Body of pancreas (tissue), 4 donors: Measurements from ENCODE around the gene DYRK1A. TPM values are rescaled to one million over a fixed set of nuclear protein-coding genes. Genes with fewer than 3 reads are reported as not detected.

Source experiments
- ATAC-seq: fragments of 150-250 bp; one replicate; pipeline ENCODE4 v1.9.1; 2016
- DNase-seq, 4 donors: peaks; one replicate each; pipeline ENCODE4 v3.0.0-alpha.2; 2019
- H3K27ac ChIP-seq, 4 donors: fragments of 200-600 bp; sonication (generic); 1 replicate in 3 of 4; 2 replicates in 1 of 4; pipeline versions ENCODE4 v1.5.1 to v1.6.1; 2016 to 2019; ENCODE audit warnings: mild to moderate bottlenecking in 1 of 4, mixed read lengths in 1 of 4, moderate library complexity in 1 of 4
- H3K27me3 ChIP-seq, 2 donors: fragments of 200-600 bp; sonication (generic); one replicate each; pipeline ENCODE4 v1.6.0; 2016; ENCODE audit warnings: mild to moderate bottlenecking in 1 of 2
- H3K36me3 ChIP-seq, 2 donors: fragments of 200-600 bp; sonication (generic); replicated peaks in 1 of 2; 2 replicates each; pipeline ENCODE4 v1.5.1; 2016; ENCODE audit warnings: low read depth in 2 of 2; ENCODE audit not compliant: insufficient read depth in 1 of 2
- H3K4me1 ChIP-seq: fragments of 200-600 bp; sonication (generic); one replicate; pipeline ENCODE4 v1.6.0; 2016
- H3K4me3 ChIP-seq, 2 donors: fragments of 200-600 bp; sonication (generic); 1 replicate in 1 of 2; 2 replicates in 1 of 2; pipeline ENCODE4 v1.5.1; 2016 to 2019
- H3K9me3 ChIP-seq, 3 donors: fragments of 200-600 bp; sonication (generic); 1 replicate in 2 of 3; 2 replicates in 1 of 3; pipeline ENCODE4 v1.5.1; 2016
- POLR2A ChIP-seq, 3 donors: fragments of 450-650 bp; IDR thresholded peaks; one replicate each; pipeline ENCODE4 v1.6.1; 2016; ENCODE audit warnings: antibody characterized with exemption in 3 of 3, mild to moderate bottlenecking in 2 of 3
- WGBS, 2 donors: methylation state at CpG; one replicate each; pipeline ENCODE4 v1.1.5; 2017; 5-methylcytosine and 5-hydroxymethylcytosine counted together
- intact Hi-C: fragments of 100-400 bp; cut with DNase I; formaldehyde crosslinking; loops from one replicate; pipeline ENCODE4 v1.15.1; 2023
- total RNA-seq, 2 donors: library from RNA; depleted of rRNA; stranded (reverse); fragments of >200 nt; gene quantifications; one replicate each; pipeline ENCODE4 v1.1.0, GENCODE V29; 2016
- TF ChIP-seq, protein P1 (sequence below), 7 experiments: fragments of 450-650 bp in 4 of 7; fragments of 200-600 bp in 3 of 7; sonication (generic) in 3 of 7; IDR thresholded peaks; one replicate each; pipeline ENCODE4 v1.5.1; 2016 to 2019; ENCODE audit warnings: antibody characterized with exemption in 7 of 7

Gene DYRK1A
- total RNA-seq, 2 donors from 2014 or later = 42.5 to 44.1 TPM

DNA sequence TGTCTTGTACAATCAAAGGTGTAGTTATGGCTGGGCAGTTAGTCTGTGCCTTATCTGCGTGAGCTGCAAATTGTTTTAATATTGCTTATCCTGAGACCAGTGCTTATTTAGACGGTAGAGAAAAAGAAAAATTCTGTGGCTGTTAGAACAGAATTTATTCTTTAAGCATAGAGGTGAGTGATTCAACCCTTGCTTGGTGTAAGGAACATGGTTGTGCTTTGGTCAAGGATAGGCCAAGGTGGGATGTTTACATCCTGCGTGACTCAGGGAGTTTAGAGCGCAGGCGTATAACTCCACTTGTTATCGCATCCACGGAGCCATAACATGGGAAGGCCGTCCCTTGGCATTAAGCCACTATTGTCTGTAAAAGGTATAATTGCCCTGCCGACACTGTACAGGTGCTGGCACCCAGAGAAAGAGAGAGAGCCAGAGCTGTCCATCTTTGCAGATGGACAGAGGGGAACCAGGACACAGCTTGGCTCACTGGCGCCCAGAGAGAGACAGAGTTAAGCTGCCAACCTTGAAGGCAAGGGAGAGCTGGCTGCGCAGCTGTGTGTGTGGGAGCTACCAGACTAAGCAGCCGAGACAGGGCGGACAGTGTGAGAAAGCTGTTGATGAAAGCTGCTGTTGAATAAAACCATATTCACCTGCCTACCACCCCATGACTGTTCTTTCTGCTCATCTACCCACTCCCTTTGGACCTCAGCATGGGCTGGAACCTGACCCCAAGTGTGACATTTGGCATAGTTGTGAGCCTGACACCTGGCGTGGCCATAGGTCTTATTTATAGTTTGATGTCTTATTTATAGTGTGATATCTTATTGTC is 200.4 kb downstream of the DYRK1A start:
- Histone ChIP-seq H3K27ac (no peak overlapping the region), H3K36me3 (no peaks in the 10 kb centered on the region), H3K9me3 (no peaks in the 10 kb centered on the region), H3K27me3 (no peaks in the 10 kb centered on the region), H3K4me1 (peaks cover 23% of the 10 kb centered on the region), H3K4me3 (no peak overlapping the region)
- intact Hi-C loops = no loop called here
- 73 to 82% methylated on average over 12 to 14 of the region's 14 CpGs for WGBS, 2 donors
- ATAC-seq = no peak
- no peak for TF ChIP-seq POLR2A (IDR thresholded peaks at IDR 0.05)
- TF ChIP-seq, protein P1, sequence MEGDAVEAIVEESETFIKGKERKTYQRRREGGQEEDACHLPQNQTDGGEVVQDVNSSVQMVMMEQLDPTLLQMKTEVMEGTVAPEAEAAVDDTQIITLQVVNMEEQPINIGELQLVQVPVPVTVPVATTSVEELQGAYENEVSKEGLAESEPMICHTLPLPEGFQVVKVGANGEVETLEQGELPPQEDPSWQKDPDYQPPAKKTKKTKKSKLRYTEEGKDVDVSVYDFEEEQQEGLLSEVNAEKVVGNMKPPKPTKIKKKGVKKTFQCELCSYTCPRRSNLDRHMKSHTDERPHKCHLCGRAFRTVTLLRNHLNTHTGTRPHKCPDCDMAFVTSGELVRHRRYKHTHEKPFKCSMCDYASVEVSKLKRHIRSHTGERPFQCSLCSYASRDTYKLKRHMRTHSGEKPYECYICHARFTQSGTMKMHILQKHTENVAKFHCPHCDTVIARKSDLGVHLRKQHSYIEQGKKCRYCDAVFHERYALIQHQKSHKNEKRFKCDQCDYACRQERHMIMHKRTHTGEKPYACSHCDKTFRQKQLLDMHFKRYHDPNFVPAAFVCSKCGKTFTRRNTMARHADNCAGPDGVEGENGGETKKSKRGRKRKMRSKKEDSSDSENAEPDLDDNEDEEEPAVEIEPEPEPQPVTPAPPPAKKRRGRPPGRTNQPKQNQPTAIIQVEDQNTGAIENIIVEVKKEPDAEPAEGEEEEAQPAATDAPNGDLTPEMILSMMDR (IDR thresholded peaks at IDR 0.05) = no peak
- DNase-seq = no peak

DNA sequence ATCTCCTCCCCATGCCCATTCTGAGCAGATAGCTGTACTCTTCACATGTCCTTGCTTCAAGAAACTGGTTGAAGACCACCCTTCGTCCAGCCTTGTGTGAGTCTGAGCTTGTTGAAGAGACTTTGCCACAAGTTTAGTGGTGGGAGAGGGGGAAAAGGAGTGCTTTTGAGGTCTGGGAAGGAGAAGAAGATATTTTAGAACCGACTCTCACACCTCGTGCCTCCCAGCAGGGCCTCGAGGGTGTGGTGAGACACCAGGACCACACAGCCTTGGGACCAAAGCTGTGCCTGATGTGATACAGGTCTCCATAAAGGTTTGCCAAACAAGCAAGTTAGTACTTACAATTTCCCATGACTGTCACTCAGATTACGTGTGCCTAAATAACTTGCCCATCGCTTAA is 201.8 kb downstream of the DYRK1A start:
- peaks cover 15% of the 10 kb centered on the region for H3K4me1 ChIP-seq
- WGBS, 2 donors = 54 to 60% methylated on average over 6 of the region's 6 CpGs
- DNase-seq = no peak
- H3K9me3 ChIP-seq = no peaks in the 10 kb centered on the region
- ATAC-seq = no peak
- H3K36me3 ChIP-seq = no peaks in the 10 kb centered on the region
- no peak for TF ChIP-seq POLR2A (IDR thresholded peaks at IDR 0.05)
- TF ChIP-seq, protein P1 (IDR thresholded peaks at IDR 0.05) = no peak
- no peak overlapping the region for H3K4me3 ChIP-seq
- H3K27ac ChIP-seq = no peak overlapping the region
- H3K27me3 ChIP-seq = no peaks in the 10 kb centered on the region
- intact Hi-C loops = no loop called here

DNA sequence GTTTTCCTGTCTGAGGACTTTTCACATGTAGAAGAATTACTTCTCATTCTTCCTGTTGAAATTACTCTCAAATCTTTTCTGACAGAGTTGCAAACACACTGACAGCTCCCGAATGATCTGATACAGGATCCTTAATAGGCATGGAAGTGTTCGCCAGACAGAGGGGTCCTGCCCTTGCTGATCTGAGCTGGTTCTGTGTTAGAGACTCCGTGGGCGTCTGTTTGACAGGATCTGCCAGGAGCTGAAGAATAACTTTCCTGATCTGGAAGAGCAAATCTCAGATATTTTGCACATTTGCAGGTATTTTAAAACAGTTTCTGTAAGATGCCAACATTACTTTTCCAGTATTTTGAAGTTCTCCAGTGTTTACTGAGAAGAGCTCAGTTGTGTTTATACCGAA is 202.3 kb downstream of the DYRK1A start:
- no peaks in the 10 kb centered on the region for H3K27me3 ChIP-seq
- intact Hi-C loops = no loop called here
- WGBS, 2 donors = 56 to 68% methylated on average over 5 of the region's 5 CpGs
- ATAC-seq (no peak), DNase-seq (no peak)
- H3K36me3 ChIP-seq = no peaks in the 10 kb centered on the region
- no peak for TF ChIP-seq POLR2A (IDR thresholded peaks at IDR 0.05)
- TF ChIP-seq, protein P1 (IDR thresholded peaks at IDR 0.05) = no peak
- H3K4me1 ChIP-seq = peaks cover 13% of the 10 kb centered on the region
- no peak overlapping the region for H3K27ac ChIP-seq
- no peaks in the 10 kb centered on the region for H3K9me3 ChIP-seq
- H3K4me3 ChIP-seq = no peak overlapping the region

DNA sequence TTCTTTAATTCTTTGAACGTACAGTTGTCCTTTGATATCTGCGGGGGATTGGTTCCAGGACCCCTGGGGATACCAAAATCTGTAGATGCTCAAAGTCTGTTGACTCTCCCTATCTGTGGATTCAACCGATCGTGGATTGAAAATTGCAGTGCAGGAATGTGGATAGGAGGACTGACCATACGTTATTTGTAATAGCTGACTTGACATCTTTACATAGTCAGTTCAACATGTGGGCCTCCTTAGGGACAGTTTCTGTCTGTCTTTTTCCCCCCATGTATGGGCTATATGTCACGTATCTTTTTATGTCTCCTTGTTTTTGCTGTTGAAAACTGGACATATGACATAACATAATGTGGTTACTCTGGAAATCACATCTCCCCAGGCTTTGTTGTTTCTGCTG is 204.9 kb downstream of the DYRK1A start:
- H3K27ac ChIP-seq = no peak overlapping the region
- WGBS, 2 donors = 70 to 72% methylated on average over 6 of the region's 6 CpGs
- intact Hi-C loops = no loop called here
- H3K9me3 ChIP-seq = no peaks in the 10 kb centered on the region
- H3K27me3 ChIP-seq = no peaks in the 10 kb centered on the region
- DNase-seq = no peak
- ATAC-seq = no peak
- no peak for TF ChIP-seq POLR2A (IDR thresholded peaks at IDR 0.05)
- TF ChIP-seq, protein P1 (IDR thresholded peaks at IDR 0.05) = no peak
- no peaks in the 10 kb centered on the region for H3K4me1 ChIP-seq
- no peaks in the 10 kb centered on the region for H3K36me3 ChIP-seq
- H3K4me3 ChIP-seq = no peak overlapping the region

DNA sequence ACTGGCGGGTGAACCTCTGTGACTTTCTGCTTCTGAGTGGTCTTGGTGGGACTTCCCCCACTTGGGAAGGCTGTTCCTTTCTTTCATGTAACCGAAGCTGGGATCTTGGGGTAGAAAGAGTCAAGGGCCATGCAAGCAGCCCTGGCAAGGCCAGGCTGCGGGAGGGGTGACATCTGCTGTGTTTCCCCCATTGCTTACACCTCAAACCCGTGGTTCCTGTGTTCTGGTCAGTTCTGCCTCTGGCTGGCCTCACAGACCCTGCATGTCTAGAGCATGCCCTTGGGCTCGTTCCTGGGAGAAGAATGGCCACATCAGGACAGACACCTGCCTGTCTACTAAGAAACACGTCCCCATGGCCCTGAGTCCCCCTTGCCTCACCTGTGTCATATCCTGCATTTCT is 207.7 kb downstream of the DYRK1A start:
- DNase-seq (no peak), ATAC-seq (no peak)
- Histone ChIP-seq H3K27ac (no peak overlapping the region), H3K36me3 (no peaks in the 10 kb centered on the region), H3K4me3 (no peak overlapping the region), H3K9me3 (no peaks in the 10 kb centered on the region), H3K27me3 (no peaks in the 10 kb centered on the region), H3K4me1 (no peaks in the 10 kb centered on the region)
- TF ChIP-seq, protein P1 (IDR thresholded peaks at IDR 0.05) = no peak
- no peak for TF ChIP-seq POLR2A (IDR thresholded peaks at IDR 0.05)
- intact Hi-C loops = no loop called here
- 70 to 76% methylated on average over 4 to 6 of the region's 6 CpGs for WGBS, 2 donors
